ENCODE results near the gene ASXL2. TPM values are rescaled to one million over a fixed set of nuclear protein-coding genes. Genes with fewer than 3 reads are reported as not detected.

ASXL2 gene
- total RNA-seq, 1 experiment from 2014 or later = 37.8 TPM

DNA sequence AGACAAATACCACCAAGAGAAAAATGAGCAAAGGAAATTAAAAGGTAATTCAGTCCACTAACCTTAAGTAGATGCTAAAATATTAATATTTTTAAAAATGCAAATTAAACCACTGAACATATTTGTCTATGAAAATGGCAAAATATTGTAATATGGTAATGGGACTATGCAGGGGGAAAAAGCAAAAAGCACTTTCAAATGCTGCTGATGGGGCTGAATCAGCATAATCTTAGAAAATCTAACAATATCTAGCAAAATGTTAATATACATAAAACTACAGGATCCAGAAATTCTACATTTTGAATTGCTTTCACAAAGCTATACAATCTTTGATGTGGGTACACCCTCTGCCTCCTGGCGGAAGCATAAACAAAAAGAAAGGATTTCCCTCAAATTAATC is 118.0 kb downstream of the ASXL2 start:
- H3K27ac Mint-ChIP-seq = no peak overlapping the region
- H3K27me3 Mint-ChIP-seq (ENCODE audit: low read depth) = no peaks in the 10 kb centered on the region
- DNase-seq (ENCODE audit: low spot score) (no peak), ATAC-seq (no peak)
- no peaks in the 10 kb centered on the region for H3K9me3 Mint-ChIP-seq
- CTCF ChIA-PET = no interaction called here
- TF ChIP-seq JAZF1 (CRISPR knock-in tag; IDR thresholded peaks at IDR 0.05) (no peak), ESRRA (CRISPR knock-in tag; IDR thresholded peaks at IDR 0.05; ENCODE audit: borderline replicate concordance) (no peak), FOXJ3 (CRISPR knock-in tag; IDR thresholded peaks at IDR 0.05; ENCODE audit: borderline replicate concordance) (no peak), ZNF219 (CRISPR knock-in tag; IDR thresholded peaks at IDR 0.05; ENCODE audit: borderline replicate concordance) (no peak), ZNF121 (CRISPR knock-in tag; IDR thresholded peaks at IDR 0.05) (no peak), ZNF671 (CRISPR knock-in tag; IDR thresholded peaks at IDR 0.05) (no peak), SP1 (CRISPR knock-in tag; conservative IDR thresholded peaks at IDR 0.05) (no peak)
- TF ChIP-seq, protein P1, sequence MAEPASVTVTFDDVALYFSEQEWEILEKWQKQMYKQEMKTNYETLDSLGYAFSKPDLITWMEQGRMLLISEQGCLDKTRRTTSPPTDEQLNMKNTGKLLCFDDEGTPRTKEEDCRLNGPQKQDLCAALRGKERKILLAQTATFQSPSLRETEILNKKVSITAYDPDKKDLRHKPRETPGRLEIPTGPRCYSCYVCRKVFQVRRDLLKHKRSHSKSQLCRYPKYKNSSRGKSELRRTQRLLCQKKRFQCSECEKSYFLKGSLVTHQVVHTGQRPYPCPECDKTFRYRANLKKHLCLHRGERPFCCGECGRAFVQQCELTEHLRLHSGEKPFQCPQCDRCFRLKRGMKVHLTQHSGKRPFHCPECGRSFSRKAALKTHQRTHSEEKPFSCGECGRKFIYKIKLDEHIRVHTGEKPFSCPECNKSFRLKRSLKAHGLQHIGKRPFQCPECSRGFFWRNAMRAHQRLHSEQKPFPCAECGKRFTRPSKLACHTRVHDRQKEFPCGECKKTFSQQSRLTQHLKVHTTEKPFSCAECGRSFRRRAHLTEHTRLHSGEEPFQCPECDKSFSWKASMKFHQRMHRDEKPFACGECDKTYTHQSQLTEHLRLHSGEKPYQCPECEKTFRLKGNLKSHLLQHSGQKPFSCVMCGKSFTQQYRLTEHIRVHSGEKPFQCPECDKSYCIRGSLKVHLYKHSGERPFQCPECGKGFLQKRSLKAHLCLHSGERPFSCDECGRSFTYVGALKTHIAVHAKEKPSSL (CRISPR knock-in tag; conservative IDR thresholded peaks at IDR 0.05) = no peak
- TF ChIP-seq, protein P2, sequence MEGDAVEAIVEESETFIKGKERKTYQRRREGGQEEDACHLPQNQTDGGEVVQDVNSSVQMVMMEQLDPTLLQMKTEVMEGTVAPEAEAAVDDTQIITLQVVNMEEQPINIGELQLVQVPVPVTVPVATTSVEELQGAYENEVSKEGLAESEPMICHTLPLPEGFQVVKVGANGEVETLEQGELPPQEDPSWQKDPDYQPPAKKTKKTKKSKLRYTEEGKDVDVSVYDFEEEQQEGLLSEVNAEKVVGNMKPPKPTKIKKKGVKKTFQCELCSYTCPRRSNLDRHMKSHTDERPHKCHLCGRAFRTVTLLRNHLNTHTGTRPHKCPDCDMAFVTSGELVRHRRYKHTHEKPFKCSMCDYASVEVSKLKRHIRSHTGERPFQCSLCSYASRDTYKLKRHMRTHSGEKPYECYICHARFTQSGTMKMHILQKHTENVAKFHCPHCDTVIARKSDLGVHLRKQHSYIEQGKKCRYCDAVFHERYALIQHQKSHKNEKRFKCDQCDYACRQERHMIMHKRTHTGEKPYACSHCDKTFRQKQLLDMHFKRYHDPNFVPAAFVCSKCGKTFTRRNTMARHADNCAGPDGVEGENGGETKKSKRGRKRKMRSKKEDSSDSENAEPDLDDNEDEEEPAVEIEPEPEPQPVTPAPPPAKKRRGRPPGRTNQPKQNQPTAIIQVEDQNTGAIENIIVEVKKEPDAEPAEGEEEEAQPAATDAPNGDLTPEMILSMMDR (IDR thresholded peaks at IDR 0.05) = no peak
- TF ChIP-seq, protein P3, sequence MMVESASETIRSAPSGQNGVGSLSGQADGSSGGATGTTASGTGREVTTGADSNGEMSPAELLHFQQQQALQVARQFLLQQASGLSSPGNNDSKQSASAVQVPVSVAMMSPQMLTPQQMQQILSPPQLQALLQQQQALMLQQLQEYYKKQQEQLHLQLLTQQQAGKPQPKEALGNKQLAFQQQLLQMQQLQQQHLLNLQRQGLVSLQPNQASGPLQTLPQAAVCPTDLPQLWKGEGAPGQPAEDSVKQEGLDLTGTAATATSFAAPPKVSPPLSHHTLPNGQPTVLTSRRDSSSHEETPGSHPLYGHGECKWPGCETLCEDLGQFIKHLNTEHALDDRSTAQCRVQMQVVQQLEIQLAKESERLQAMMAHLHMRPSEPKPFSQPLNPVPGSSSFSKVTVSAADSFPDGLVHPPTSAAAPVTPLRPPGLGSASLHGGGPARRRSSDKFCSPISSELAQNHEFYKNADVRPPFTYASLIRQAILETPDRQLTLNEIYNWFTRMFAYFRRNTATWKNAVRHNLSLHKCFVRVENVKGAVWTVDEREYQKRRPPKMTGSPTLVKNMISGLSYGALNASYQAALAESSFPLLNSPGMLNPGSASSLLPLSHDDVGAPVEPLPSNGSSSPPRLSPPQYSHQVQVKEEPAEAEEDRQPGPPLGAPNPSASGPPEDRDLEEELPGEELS (CRISPR knock-in tag; IDR thresholded peaks at IDR 0.05) = no peak
- TF ChIP-seq, protein P4, sequence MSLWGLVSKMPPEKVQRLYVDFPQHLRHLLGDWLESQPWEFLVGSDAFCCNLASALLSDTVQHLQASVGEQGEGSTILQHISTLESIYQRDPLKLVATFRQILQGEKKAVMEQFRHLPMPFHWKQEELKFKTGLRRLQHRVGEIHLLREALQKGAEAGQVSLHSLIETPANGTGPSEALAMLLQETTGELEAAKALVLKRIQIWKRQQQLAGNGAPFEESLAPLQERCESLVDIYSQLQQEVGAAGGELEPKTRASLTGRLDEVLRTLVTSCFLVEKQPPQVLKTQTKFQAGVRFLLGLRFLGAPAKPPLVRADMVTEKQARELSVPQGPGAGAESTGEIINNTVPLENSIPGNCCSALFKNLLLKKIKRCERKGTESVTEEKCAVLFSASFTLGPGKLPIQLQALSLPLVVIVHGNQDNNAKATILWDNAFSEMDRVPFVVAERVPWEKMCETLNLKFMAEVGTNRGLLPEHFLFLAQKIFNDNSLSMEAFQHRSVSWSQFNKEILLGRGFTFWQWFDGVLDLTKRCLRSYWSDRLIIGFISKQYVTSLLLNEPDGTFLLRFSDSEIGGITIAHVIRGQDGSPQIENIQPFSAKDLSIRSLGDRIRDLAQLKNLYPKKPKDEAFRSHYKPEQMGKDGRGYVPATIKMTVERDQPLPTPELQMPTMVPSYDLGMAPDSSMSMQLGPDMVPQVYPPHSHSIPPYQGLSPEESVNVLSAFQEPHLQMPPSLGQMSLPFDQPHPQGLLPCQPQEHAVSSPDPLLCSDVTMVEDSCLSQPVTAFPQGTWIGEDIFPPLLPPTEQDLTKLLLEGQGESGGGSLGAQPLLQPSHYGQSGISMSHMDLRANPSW (CRISPR knock-in tag; conservative IDR thresholded peaks at IDR 0.05; ENCODE audit: low read depth) = no peak
- TF ChIP-seq, protein P5, sequence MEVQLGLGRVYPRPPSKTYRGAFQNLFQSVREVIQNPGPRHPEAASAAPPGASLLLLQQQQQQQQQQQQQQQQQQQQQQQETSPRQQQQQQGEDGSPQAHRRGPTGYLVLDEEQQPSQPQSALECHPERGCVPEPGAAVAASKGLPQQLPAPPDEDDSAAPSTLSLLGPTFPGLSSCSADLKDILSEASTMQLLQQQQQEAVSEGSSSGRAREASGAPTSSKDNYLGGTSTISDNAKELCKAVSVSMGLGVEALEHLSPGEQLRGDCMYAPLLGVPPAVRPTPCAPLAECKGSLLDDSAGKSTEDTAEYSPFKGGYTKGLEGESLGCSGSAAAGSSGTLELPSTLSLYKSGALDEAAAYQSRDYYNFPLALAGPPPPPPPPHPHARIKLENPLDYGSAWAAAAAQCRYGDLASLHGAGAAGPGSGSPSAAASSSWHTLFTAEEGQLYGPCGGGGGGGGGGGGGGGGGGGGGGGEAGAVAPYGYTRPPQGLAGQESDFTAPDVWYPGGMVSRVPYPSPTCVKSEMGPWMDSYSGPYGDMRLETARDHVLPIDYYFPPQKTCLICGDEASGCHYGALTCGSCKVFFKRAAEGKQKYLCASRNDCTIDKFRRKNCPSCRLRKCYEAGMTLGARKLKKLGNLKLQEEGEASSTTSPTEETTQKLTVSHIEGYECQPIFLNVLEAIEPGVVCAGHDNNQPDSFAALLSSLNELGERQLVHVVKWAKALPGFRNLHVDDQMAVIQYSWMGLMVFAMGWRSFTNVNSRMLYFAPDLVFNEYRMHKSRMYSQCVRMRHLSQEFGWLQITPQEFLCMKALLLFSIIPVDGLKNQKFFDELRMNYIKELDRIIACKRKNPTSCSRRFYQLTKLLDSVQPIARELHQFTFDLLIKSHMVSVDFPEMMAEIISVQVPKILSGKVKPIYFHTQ (CRISPR knock-in tag; IDR thresholded peaks at IDR 0.05) = no peak
- TF ChIP-seq, protein P6, sequence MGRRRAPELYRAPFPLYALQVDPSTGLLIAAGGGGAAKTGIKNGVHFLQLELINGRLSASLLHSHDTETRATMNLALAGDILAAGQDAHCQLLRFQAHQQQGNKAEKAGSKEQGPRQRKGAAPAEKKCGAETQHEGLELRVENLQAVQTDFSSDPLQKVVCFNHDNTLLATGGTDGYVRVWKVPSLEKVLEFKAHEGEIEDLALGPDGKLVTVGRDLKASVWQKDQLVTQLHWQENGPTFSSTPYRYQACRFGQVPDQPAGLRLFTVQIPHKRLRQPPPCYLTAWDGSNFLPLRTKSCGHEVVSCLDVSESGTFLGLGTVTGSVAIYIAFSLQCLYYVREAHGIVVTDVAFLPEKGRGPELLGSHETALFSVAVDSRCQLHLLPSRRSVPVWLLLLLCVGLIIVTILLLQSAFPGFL (CRISPR knock-in tag; IDR thresholded peaks at IDR 0.05; ENCODE audit: borderline replicate concordance) = no peak
- TF ChIP-seq, protein P7, sequence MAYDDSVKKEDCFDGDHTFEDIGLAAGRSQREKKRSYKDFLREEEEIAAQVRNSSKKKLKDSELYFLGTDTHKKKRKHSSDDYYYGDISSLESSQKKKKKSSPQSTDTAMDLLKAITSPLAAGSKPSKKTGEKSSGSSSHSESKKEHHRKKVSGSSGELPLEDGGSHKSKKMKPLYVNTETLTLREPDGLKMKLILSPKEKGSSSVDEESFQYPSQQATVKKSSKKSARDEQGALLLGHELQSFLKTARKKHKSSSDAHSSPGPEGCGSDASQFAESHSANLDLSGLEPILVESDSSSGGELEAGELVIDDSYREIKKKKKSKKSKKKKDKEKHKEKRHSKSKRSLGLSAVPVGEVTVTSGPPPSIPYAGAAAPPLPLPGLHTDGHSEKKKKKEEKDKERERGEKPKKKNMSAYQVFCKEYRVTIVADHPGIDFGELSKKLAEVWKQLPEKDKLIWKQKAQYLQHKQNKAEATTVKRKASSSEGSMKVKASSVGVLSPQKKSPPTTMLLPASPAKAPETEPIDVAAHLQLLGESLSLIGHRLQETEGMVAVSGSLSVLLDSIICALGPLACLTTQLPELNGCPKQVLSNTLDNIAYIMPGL (CRISPR knock-in tag; IDR thresholded peaks at IDR 0.05) = no peak
- no peak overlapping the region for H3K4me3 Mint-ChIP-seq
- no peaks in the 10 kb centered on the region for H3K4me1 Mint-ChIP-seq
- POLR2A ChIA-PET = no interaction called here
- H3K36me3 Mint-ChIP-seq = peaks cover 17% of the 10 kb centered on the region

All from WTC11 (cell line).